Measurements from ENCODE around the gene PLA1A. TPM values are rescaled to one million over a fixed set of nuclear protein-coding genes. Genes with fewer than 3 reads are reported as not detected.
"Not testable (repeated sequence)": the region's sequence is repeated elsewhere in the genome, so short reads cannot be mapped to it uniquely, and the experiment has no call there.

PLA1A gene
- total RNA-seq, 1 donor from 2014 or later = not detected

DNA sequence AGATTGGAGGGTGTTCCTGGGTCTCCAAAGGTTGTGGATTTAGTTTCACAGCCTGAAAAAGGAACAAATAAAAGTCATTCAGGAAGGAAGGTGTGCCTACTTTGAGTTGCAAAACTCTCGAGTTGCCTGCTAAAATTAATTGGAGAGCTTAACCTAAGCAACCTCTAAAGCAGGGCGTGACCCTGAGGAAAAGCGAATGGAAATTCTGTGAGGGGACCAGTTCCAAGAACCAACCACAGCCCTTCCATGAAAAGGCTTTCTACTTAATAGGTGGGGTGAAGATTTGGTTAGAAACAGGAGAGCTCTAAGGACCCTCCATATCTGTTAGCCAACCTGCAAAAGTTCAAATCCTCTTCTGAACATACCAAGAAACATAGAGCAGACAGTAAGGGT is 39.8 kb upstream of the PLA1A start:
- no peaks in the 10 kb centered on the region for H3K9me3 ChIP-seq (ENCODE audit: control insufficient read depth in 3 of 3, low read length in 3 of 3)
- no peak overlapping the region for H3K27ac ChIP-seq (ENCODE audit: low read depth, low read length)
- H3K4me1 ChIP-seq (ENCODE audit: control insufficient read depth in 3 of 3, insufficient read depth in 3 of 3, low read length in 3 of 3) = peaks cover 0 to 9% (median 0%) of the 10 kb centered on the region in 3 donors
- no peaks in the 10 kb centered on the region for H3K27me3 ChIP-seq (ENCODE audit: control insufficient read depth in 3 of 3, insufficient read depth in 3 of 3, low read length in 3 of 3)
- H3K9ac ChIP-seq (ENCODE audit: low read depth in 1 of 3, low read length in 3 of 3) = no peak overlapping the region
- no peak overlapping the region for H3K4me3 ChIP-seq (ENCODE audit: low read length in 3 of 3)
- H3K36me3 ChIP-seq (ENCODE audit: control insufficient read depth in 3 of 3, insufficient read depth in 3 of 3, low read length in 3 of 3) = no peaks in the 10 kb centered on the region

DNA sequence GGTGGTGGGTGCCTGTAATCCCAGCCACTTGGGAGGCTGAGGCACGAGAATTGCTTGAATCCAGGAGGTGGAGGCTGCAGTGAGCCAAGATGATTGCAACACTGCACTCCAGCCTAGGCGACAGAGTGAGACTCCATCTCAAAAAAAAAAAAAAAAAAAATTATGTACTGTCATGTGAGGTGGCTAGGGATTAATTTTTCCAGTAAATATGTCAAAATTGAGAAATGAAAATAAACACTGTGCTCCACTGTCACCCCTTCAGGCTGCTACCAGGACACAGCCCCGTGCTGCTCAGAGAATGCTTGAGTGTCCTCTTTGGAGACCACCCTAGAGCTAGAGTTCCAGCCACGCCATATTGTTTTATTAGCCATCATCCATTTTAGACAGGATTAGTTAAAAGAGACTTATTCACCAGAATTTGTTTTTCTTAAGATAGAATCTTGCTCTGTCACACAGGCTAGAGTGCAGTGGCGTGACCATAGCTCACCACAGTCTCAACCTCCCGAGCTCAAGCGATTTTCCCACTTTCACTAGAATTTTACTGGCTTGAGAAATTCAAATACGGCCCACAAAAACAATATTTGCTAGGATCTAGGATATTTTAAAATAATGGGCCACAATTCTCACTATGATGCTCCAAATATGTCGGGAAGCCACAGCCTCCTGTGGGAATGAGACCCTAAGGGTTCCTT is 38.9 kb upstream of the PLA1A start:
- peaks cover 0 to 9% (median 0%) of the 10 kb centered on the region in 3 donors for H3K4me1 ChIP-seq (ENCODE audit: control insufficient read depth in 3 of 3, insufficient read depth in 3 of 3, low read length in 3 of 3)
- H3K9me3 ChIP-seq (ENCODE audit: control insufficient read depth in 3 of 3, low read length in 3 of 3) = no peaks in the 10 kb centered on the region
- no peak overlapping the region for H3K9ac ChIP-seq (ENCODE audit: low read depth in 1 of 3, low read length in 3 of 3)
- H3K27ac ChIP-seq (ENCODE audit: low read depth, low read length) = no peak overlapping the region
- no peaks in the 10 kb centered on the region for H3K36me3 ChIP-seq (ENCODE audit: control insufficient read depth in 3 of 3, insufficient read depth in 3 of 3, low read length in 3 of 3)
- no peak overlapping the region for H3K4me3 ChIP-seq (ENCODE audit: low read length in 3 of 3)
- H3K27me3 ChIP-seq (ENCODE audit: control insufficient read depth in 3 of 3, insufficient read depth in 3 of 3, low read length in 3 of 3) = no peaks in the 10 kb centered on the region

DNA sequence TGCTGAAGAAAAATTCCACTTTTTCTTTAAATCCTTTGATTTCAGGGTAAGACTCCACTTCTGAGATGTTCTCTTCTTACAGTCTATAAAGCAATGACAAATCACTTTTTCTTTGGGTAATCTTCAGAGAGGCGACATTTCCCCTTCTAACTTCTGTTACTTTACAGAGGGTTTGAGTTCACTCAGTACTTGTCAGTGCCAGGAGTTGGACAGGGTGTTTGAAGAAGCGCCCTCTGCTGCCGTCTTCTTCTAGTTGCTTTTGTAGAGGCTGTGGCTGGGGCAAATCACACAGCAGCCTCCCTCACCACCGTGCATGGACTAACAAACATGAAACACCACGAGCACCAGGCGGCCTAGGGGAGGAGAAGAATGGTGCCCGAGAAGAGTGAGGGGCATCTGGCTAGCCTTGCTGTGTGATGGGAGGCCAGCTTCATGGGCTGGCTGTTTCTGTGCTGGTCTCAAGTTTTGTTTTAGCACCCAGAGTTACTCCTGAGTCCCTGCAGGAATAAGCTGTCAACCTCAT is 38.2 kb upstream of the PLA1A start, which contains the start of gene CD80:
Gene CD80, minus strand, starts transcription at position 174 of the 523 bp plus-strand sequence. CDS start 1,886 bp downstream, outside the sequence.
- no peak within 1 kb of the TSS for H3K9ac ChIP-seq (ENCODE audit: low read depth in 1 of 3, low read length in 3 of 3)

DNA sequence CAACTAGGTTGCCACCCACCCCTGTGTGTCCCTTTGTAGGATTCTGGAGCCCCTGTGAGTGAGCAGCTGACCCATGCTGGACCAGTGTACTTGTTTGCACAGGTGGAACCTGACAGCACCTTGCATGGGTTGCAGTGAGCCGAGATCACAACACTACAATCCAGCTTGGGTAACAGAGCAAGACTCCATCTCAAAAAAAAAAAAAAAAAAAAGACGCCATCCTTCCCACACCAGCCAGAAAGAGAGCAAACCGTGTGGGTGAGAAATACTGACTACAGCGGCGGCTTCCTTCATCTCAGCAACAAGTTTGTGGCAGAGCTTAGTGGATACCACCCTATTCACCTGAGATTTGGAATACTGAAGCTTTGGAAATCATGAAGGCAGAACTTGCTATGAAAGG is 37.5 kb upstream of the PLA1A start:
- H3K9me3 ChIP-seq (ENCODE audit: control insufficient read depth in 3 of 3, low read length in 3 of 3) = peaks cover 0 to 2% (median 0%) of the 10 kb centered on the region in 3 donors
- peaks cover 0 to 9% (median 0%) of the 10 kb centered on the region in 3 donors for H3K4me1 ChIP-seq (ENCODE audit: control insufficient read depth in 3 of 3, insufficient read depth in 3 of 3, low read length in 3 of 3)
- H3K27me3 ChIP-seq (ENCODE audit: control insufficient read depth in 3 of 3, insufficient read depth in 3 of 3, low read length in 3 of 3) = no peaks in the 10 kb centered on the region
- H3K27ac ChIP-seq (ENCODE audit: low read depth, low read length) = no peak overlapping the region
- H3K9ac ChIP-seq (ENCODE audit: low read depth in 1 of 3, low read length in 3 of 3) = no peak overlapping the region
- H3K36me3 ChIP-seq (ENCODE audit: control insufficient read depth in 3 of 3, insufficient read depth in 3 of 3, low read length in 3 of 3) = no peaks in the 10 kb centered on the region
- no peak overlapping the region for H3K4me3 ChIP-seq (ENCODE audit: low read length in 3 of 3)

More for the DNA sequence above, 38.2 kb upstream of the PLA1A start, which contains the start of gene CD80:
- no peaks in the 10 kb centered on the region for H3K27me3 ChIP-seq (ENCODE audit: control insufficient read depth in 3 of 3, insufficient read depth in 3 of 3, low read length in 3 of 3)
- peaks cover 0 to 9% (median 0%) of the 10 kb centered on the region in 3 donors for H3K4me1 ChIP-seq (ENCODE audit: control insufficient read depth in 3 of 3, insufficient read depth in 3 of 3, low read length in 3 of 3)
- H3K27ac ChIP-seq (ENCODE audit: low read depth, low read length) = no peak within 1 kb of the TSS
- no peak within 1 kb of the TSS for H3K4me3 ChIP-seq (ENCODE audit: low read length in 3 of 3)
- no peaks in the 10 kb centered on the region for H3K36me3 ChIP-seq (ENCODE audit: control insufficient read depth in 3 of 3, insufficient read depth in 3 of 3, low read length in 3 of 3)
- H3K9me3 ChIP-seq (ENCODE audit: control insufficient read depth in 3 of 3, low read length in 3 of 3) = peaks cover 0 to 2% (median 0%) of the 10 kb centered on the region in 3 donors

DNA sequence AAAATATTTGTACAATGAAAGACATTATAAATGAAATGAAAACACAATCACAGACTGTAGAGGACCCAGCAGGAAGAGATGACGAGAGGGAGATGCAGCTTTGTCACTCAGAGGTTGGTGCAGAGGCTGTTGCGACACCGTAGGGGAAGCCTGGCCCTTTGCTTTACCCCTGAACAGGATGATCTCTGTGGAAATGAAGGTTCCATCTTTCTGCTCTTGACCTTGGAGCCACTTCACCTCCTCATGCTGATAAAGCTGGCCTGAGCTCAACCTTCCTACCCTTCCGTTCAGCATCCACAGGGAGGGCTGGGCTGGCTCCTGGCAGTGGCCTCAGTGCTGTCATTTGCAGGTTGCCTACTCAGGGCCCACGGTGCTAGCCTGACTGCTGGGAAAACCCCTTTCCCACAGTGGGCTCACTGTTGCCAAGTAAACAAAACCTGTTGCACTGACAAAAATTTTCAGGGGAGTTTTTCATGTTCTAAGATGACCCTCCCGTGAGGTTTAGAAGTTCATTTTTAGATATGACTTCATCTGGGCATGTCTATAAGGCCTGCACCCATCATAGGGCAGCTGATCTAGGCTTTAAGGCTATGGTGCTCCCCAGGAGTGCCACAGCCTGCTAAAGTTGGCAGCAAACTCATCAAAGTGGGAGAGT is 35.3 kb upstream of the PLA1A start:
- Histone ChIP-seq H3K9me3 (ENCODE audit: control insufficient read depth in 3 of 3, low read length in 3 of 3) (peaks cover 0 to 2% (median 0%) of the 10 kb centered on the region in 3 donors), H3K36me3 (ENCODE audit: control insufficient read depth in 3 of 3, insufficient read depth in 3 of 3, low read length in 3 of 3) (no peaks in the 10 kb centered on the region), H3K4me1 (ENCODE audit: control insufficient read depth in 3 of 3, insufficient read depth in 3 of 3, low read length in 3 of 3) (peaks cover 0 to 9% (median 0%) of the 10 kb centered on the region in 3 donors), H3K27me3 (ENCODE audit: control insufficient read depth in 3 of 3, insufficient read depth in 3 of 3, low read length in 3 of 3) (no peaks in the 10 kb centered on the region), H3K27ac (ENCODE audit: low read depth, low read length) (no peak overlapping the region), H3K4me3 (ENCODE audit: low read length in 3 of 3) (no peak overlapping the region), H3K9ac (ENCODE audit: low read depth in 1 of 3, low read length in 3 of 3) (peak overlapping the region in 1 of 3 donors; percentile 25)

DNA sequence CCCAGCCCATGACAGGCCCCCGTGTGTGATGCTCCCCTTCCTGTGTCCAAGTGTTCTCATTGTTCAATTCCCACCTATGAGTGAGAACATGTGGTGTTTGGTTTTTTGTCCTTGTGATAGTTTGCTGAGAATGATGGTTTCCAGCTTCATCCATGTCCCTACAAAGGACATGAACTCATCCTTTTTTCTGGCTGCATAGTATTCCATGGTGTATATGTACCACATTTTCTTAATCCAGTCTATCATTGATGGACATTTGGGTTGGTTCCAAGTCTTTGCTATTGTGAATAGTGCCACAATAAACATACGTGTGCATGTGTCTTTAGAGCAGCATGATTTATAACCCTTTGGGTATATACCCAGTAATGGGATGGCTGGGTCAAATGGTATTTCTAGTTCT is 34.4 kb upstream of the PLA1A start:
- not testable (repeated sequence) for H3K9me3 ChIP-seq (ENCODE audit: control insufficient read depth in 3 of 3, low read length in 3 of 3); H3K27me3 ChIP-seq (ENCODE audit: control insufficient read depth in 3 of 3, insufficient read depth in 3 of 3, low read length in 3 of 3); H3K4me1 ChIP-seq (ENCODE audit: control insufficient read depth in 3 of 3, insufficient read depth in 3 of 3, low read length in 3 of 3); H3K27ac ChIP-seq (ENCODE audit: low read depth, low read length); H3K4me3 ChIP-seq (ENCODE audit: low read length in 3 of 3); H3K36me3 ChIP-seq (ENCODE audit: control insufficient read depth in 3 of 3, insufficient read depth in 3 of 3, low read length in 3 of 3); H3K9ac ChIP-seq (ENCODE audit: low read depth in 1 of 3, low read length in 3 of 3)

DNA sequence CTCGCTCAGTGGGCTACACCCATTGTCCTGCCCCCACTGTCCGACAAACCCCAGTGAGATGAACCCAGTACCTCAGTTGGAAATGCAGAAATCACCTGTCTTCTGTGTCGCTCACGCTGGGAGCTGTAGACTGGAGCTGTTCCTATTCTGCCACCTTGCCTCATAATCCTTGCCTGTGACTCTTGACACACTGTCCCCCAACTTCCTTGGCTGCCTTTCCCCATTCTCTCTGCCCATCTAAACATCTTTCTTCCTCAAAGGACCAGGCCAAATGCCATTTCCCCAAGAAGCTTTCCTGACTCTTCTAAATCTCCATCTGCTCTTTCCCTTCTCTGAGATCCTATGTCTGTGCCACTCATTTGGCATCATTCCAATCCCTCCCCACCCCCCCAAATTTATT is 28.5 kb upstream of the PLA1A start:
- H3K27me3 ChIP-seq (ENCODE audit: control insufficient read depth in 3 of 3, insufficient read depth in 3 of 3, low read length in 3 of 3) = no peaks in the 10 kb centered on the region
- H3K27ac ChIP-seq (ENCODE audit: low read depth, low read length) = no peak overlapping the region

DNA sequence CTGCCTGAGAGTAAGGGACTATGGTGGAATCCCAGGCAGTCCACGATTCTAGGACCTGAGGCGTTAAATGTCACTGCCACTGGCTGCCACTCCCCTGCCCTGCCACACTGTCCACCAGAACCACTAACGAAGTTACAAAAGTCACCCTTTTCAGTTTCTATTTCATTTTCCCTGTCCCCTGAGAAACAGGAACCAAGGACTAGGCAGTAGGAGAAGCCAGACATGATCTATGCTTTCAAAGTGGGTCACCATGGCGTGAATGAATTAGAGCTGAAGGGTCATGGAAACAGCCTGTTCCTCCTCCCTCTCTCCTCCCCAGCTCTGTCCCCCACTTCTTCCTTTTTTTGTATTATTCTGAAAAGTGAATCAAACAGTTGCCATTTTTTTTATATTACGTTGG is 27.5 kb upstream of the PLA1A start:
- Histone ChIP-seq H3K4me1 (ENCODE audit: control insufficient read depth in 3 of 3, insufficient read depth in 3 of 3, low read length in 3 of 3) (no peaks in the 10 kb centered on the region), H3K27ac (ENCODE audit: low read depth, low read length) (no peak overlapping the region), H3K9ac (ENCODE audit: low read depth in 1 of 3, low read length in 3 of 3) (no peak overlapping the region), H3K27me3 (ENCODE audit: control insufficient read depth in 3 of 3, insufficient read depth in 3 of 3, low read length in 3 of 3) (no peaks in the 10 kb centered on the region), H3K9me3 (ENCODE audit: control insufficient read depth in 3 of 3, low read length in 3 of 3) (no peaks in the 10 kb centered on the region), H3K4me3 (ENCODE audit: low read length in 3 of 3) (no peak overlapping the region), H3K36me3 (ENCODE audit: control insufficient read depth in 3 of 3, insufficient read depth in 3 of 3, low read length in 3 of 3) (no peaks in the 10 kb centered on the region)

More for the DNA sequence above, 28.5 kb upstream of the PLA1A start:
- H3K9ac ChIP-seq (ENCODE audit: low read depth in 1 of 3, low read length in 3 of 3) = no peak overlapping the region
- peaks cover 0 to 2% (median 0%) of the 10 kb centered on the region in 3 donors for H3K9me3 ChIP-seq (ENCODE audit: control insufficient read depth in 3 of 3, low read length in 3 of 3)
- no peak overlapping the region for H3K4me3 ChIP-seq (ENCODE audit: low read length in 3 of 3)
- no peaks in the 10 kb centered on the region for H3K4me1 ChIP-seq (ENCODE audit: control insufficient read depth in 3 of 3, insufficient read depth in 3 of 3, low read length in 3 of 3)
- no peaks in the 10 kb centered on the region for H3K36me3 ChIP-seq (ENCODE audit: control insufficient read depth in 3 of 3, insufficient read depth in 3 of 3, low read length in 3 of 3)

DNA sequence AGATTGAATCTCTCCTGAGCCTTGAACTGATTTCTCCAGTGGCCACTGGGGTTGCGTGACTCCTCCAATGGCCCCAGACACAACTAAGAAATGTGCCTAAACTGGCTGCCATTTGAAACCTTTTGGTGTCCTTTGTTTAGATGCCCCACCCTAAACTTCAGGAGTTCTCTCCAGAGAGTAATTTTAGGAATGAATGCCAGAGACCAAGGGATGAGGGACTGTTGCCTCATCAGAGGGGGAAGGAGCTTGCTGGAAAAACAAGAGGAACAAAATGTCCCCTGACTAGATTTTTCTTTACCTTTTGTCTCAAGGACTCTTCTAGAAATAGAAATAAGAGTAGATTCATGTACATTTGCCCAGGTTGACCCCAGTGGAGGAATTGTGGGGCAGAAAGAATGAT is 26.5 kb upstream of the PLA1A start:
- Histone ChIP-seq H3K9me3 (ENCODE audit: control insufficient read depth in 3 of 3, low read length in 3 of 3) (no peaks in the 10 kb centered on the region), H3K27me3 (ENCODE audit: control insufficient read depth in 3 of 3, insufficient read depth in 3 of 3, low read length in 3 of 3) (no peaks in the 10 kb centered on the region), H3K36me3 (ENCODE audit: control insufficient read depth in 3 of 3, insufficient read depth in 3 of 3, low read length in 3 of 3) (no peaks in the 10 kb centered on the region), H3K9ac (ENCODE audit: low read depth in 1 of 3, low read length in 3 of 3) (no peak overlapping the region), H3K4me1 (ENCODE audit: control insufficient read depth in 3 of 3, insufficient read depth in 3 of 3, low read length in 3 of 3) (no peaks in the 10 kb centered on the region), H3K4me3 (ENCODE audit: low read length in 3 of 3) (no peak overlapping the region), H3K27ac (ENCODE audit: low read depth, low read length) (no peak overlapping the region)

DNA sequence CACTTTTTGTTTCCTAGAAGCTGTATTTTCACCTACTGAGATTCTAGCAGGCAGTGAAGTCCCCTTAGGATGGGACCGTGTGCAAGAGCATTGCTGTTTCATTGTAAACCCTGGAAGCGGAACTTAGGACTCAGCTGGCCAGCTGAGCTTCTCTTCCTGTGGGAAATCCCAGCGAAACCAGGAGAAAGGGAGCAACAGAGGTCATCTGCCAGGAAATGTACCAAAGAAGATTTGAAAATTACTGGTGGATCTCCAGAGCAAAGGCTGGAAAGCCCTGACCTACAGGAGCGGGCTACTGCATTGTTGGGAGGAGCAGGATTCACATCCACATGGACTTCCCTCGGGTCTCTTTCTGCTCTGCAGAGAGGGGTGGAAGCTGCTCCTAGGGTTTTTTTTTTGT is 26.0 kb upstream of the PLA1A start:
- no peak overlapping the region for H3K9ac ChIP-seq (ENCODE audit: low read depth in 1 of 3, low read length in 3 of 3)
- H3K27ac ChIP-seq (ENCODE audit: low read depth, low read length) = no peak overlapping the region
- no peaks in the 10 kb centered on the region for H3K9me3 ChIP-seq (ENCODE audit: control insufficient read depth in 3 of 3, low read length in 3 of 3)
- no peaks in the 10 kb centered on the region for H3K36me3 ChIP-seq (ENCODE audit: control insufficient read depth in 3 of 3, insufficient read depth in 3 of 3, low read length in 3 of 3)
- H3K27me3 ChIP-seq (ENCODE audit: control insufficient read depth in 3 of 3, insufficient read depth in 3 of 3, low read length in 3 of 3) = no peaks in the 10 kb centered on the region
- no peaks in the 10 kb centered on the region for H3K4me1 ChIP-seq (ENCODE audit: control insufficient read depth in 3 of 3, insufficient read depth in 3 of 3, low read length in 3 of 3)
- H3K4me3 ChIP-seq (ENCODE audit: low read length in 3 of 3) = no peak overlapping the region
